ENCODE results near the gene PDZD7. TPM values are rescaled to one million over a fixed set of nuclear protein-coding genes. Genes with fewer than 3 reads are reported as not detected.

PDZD7 gene
- total RNA-seq, 1 experiment from 2014 or later: 1.8 TPM

- ChIA-PET CTCF (interaction anchor here (0.6 kb wide), 1 partner anchor 48 kb away, joined by 7 read pairs; no protein-coding TSS in a partner anchor), POLR2A (no interaction called here)
- in situ Hi-C loops (cut with HindIII; ENCODE audit: low pct_unique_long_range_greater_than_20kb, low sequenced_read_pairs) (no loop called here), intact Hi-C loops (cut with micrococcal nuclease; ENCODE audit: unreplicated experiment) (no loop called here)
- Histone ChIP-seq H3K36me3 (ENCODE audit: control insufficient read depth, insufficient read depth, low read length) (peaks cover 20% of the 10 kb centered on the region), H3K4me1 (ENCODE audit: control insufficient read depth, insufficient read depth, low read length) (peaks cover 10% of the 10 kb centered on the region), H3K9me3 (ENCODE audit: control insufficient read depth, insufficient read depth, low read depth, low read length) (no peaks in the 10 kb centered on the region), H3K27ac (ENCODE audit: low read length) (no peak overlapping the region), H3K27me3 (ENCODE audit: control insufficient read depth, insufficient read depth, low read length) (no peaks in the 10 kb centered on the region), H3K4me3 (ENCODE audit: low read depth in 2 of 2, low read length in 2 of 2) (no peak overlapping the region)
- BruUV-seq (replicated peaks): no TSS peak
- no peak for TF ChIP-seq TCF7L2 (IDR thresholded peaks at IDR 0.05; ENCODE audit: low read depth, low read length)
- TF ChIP-seq CTCF (IDR thresholded peaks at IDR 0.05): no peak
- 0 out of 2 replicates have a peak, but pooled peaks have one; percentile 48 for TF ChIP-seq POLR2AphosphoS5 (IDR thresholded peaks at IDR 0.05; ENCODE audit: low read depth, low read length)
- TF ChIP-seq REST (IDR thresholded peaks at IDR 0.05; ENCODE audit: insufficient read depth in 1 of 2, low read depth in 2 of 2, low read length in 1 of 2): no peak
- TF ChIP-seq SIN3A (IDR thresholded peaks at IDR 0.05; ENCODE audit: borderline replicate concordance, insufficient read depth, low read depth, low read length): no peak
- DNase-seq (ENCODE audit: low read depth, low spot score): no peak
- no peak for ATAC-seq
Observed at GRCh38 chr10:100965820-100966219, 65.1 kb downstream of the PDZD7 start.

- Histone ChIP-seq H3K27ac (ENCODE audit: low read length) (no peak overlapping the region), H3K27me3 (ENCODE audit: control insufficient read depth, insufficient read depth, low read length) (no peaks in the 10 kb centered on the region), H3K9me3 (ENCODE audit: control insufficient read depth, insufficient read depth, low read depth, low read length) (no peaks in the 10 kb centered on the region), H3K4me1 (ENCODE audit: control insufficient read depth, insufficient read depth, low read length) (peaks cover 3% of the 10 kb centered on the region; the same call in 1 of the 2 replicates), H3K4me3 (ENCODE audit: low read depth in 2 of 2, low read length in 2 of 2) (no peak overlapping the region), H3K36me3 (ENCODE audit: control insufficient read depth, insufficient read depth, low read length) (peaks cover 39% of the 10 kb centered on the region)
- intact Hi-C loops (cut with micrococcal nuclease; ENCODE audit: unreplicated experiment): no loop called here
- BruUV-seq (replicated peaks): no TSS peak
- in situ Hi-C loops (cut with HindIII; ENCODE audit: low pct_unique_long_range_greater_than_20kb, low sequenced_read_pairs): no loop called here
- ATAC-seq (no peak), DNase-seq (ENCODE audit: low read depth, low spot score) (no peak)
- ChIA-PET CTCF (no interaction called here), POLR2A (no interaction called here)
- TF ChIP-seq TCF7L2 (IDR thresholded peaks at IDR 0.05; ENCODE audit: low read depth, low read length): no peak
- no peak for TF ChIP-seq CTCF (IDR thresholded peaks at IDR 0.05)
- TF ChIP-seq POLR2AphosphoS5 (IDR thresholded peaks at IDR 0.05; ENCODE audit: low read depth, low read length): no peak
- TF ChIP-seq REST (IDR thresholded peaks at IDR 0.05; ENCODE audit: insufficient read depth in 1 of 2, low read depth in 2 of 2, low read length in 1 of 2): no peak
- no peak for TF ChIP-seq SIN3A (IDR thresholded peaks at IDR 0.05; ENCODE audit: borderline replicate concordance, insufficient read depth, low read depth, low read length)
Observed at GRCh38 chr10:100963826-100964225, 67.1 kb downstream of the PDZD7 start.
